T47D (cell line): ENCODE data around the gene GRM8.

Experiments used
- DNase-seq, 2 experiments: peaks; one replicate each; pipeline versions ENCODE4 v3.0.0 to v3.0.0-alpha.2; 2011 to 2012; ENCODE audit warnings: low read depth in 1 of 2, low spot score in 1 of 2
- JUND ChIP-seq: IDR thresholded peaks from 2 replicates; pipeline ENCODE4 v1.6.1; 2012; ENCODE audit warnings: low read depth
- in situ Hi-C: cut with HindIII; loops from 2 replicates; pipeline ENCODE4 v1.10.0; 2016; ENCODE audit warnings: low sequenced_read_pairs, low pct_unique_long_range_greater_than_20kb

Gene GRM8

GRCh38 chr7:126485791-126486190 is 767.0 kb downstream of the GRM8 start:
- in situ Hi-C loops: no loop called here
- DNase-seq: no peak
- no peak for TF ChIP-seq JUND

- no peak for TF ChIP-seq JUND
- no peak for DNase-seq
- in situ Hi-C loops: no loop called here
Observed at GRCh38 chr7:126483972-126484371, 768.8 kb downstream of the GRM8 start.

- no peak for DNase-seq
- in situ Hi-C loops: no loop called here
Observed at GRCh38 chr7:126472825-126473224, 779.9 kb downstream of the GRM8 start.

GRCh38 chr7:126462405-126462804 is 790.3 kb downstream of the GRM8 start:
- no peak for TF ChIP-seq JUND
- no peak for DNase-seq
- in situ Hi-C loops: no loop called here

More at GRCh38 chr7:126472825-126473224, 779.9 kb downstream of the GRM8 start:
- TF ChIP-seq JUND: no peak

- TF ChIP-seq JUND: no peak
- in situ Hi-C loops: no loop called here
- no peak for DNase-seq
Observed at GRCh38 chr7:126460664-126461063, 792.1 kb downstream of the GRM8 start.

- DNase-seq: no peak
- TF ChIP-seq JUND: no peak
- in situ Hi-C loops: no loop called here
Observed at GRCh38 chr7:126453104-126453503, 799.6 kb downstream of the GRM8 start.

GRCh38 chr7:126450269-126450671 is 802.5 kb downstream of the GRM8 start:
- TF ChIP-seq JUND: no peak
- in situ Hi-C loops: no loop called here
- DNase-seq: no peak

- no peak for TF ChIP-seq JUND
- in situ Hi-C loops: no loop called here
- no peak for DNase-seq
Observed at GRCh38 chr7:126449611-126450268, 803.0 kb downstream of the GRM8 start.

- in situ Hi-C loops: no loop called here
Observed at GRCh38 chr7:126447984-126448383, 804.8 kb downstream of the GRM8 start.

GRCh38 chr7:126445991-126446390 is 806.8 kb downstream of the GRM8 start:
- in situ Hi-C loops: no loop called here
- TF ChIP-seq JUND: no peak
- DNase-seq: no peak

More at GRCh38 chr7:126447984-126448383, 804.8 kb downstream of the GRM8 start:
- DNase-seq: no peak
- TF ChIP-seq JUND: no peak

GRCh38 chr7:126443951-126444350 is 808.8 kb downstream of the GRM8 start:
- in situ Hi-C loops: no loop called here
- DNase-seq: no peak
- no peak for TF ChIP-seq JUND

GRCh38 chr7:126442908-126443307 is 809.8 kb downstream of the GRM8 start:
- no peak for DNase-seq
- in situ Hi-C loops: no loop called here
- TF ChIP-seq JUND: no peak

- no peak for TF ChIP-seq JUND
- in situ Hi-C loops: no loop called here
- no peak for DNase-seq
Observed at GRCh38 chr7:126441745-126442144, 811.0 kb downstream of the GRM8 start.

GRCh38 chr7:126440542-126440941 is 812.2 kb downstream of the GRM8 start:
- no peak for TF ChIP-seq JUND
- DNase-seq: no peak
- in situ Hi-C loops: no loop called here
